Left lung (tissue), 10 donors: Measurements from ENCODE around the gene MRPL47. TPM values are rescaled to one million over a fixed set of nuclear protein-coding genes. Genes with fewer than 3 reads are reported as not detected.
"Not testable (repeated sequence)": the region's sequence is repeated elsewhere in the genome, so short reads cannot be mapped to it uniquely, and the experiment has no call there.

Experiments used
- ATAC-seq: fragments of 200-7000 bp; cut with Tn5 transposase; one replicate; pipeline ENCODE4 v1.9.1; 2020; ENCODE audit warnings: moderate library complexity
- DNase-seq, 4 donors: peaks; one replicate each; pipeline ENCODE4 v3.0.0-alpha.2; 2013 to 2020
- H3K27ac ChIP-seq, 2 donors: fragments of 200-600 bp; sonication (generic) in 1 of 2; one replicate each; pipeline versions ENCODE4 v1.5.0 to v1.8.0; 2020 to 2021
- H3K27me3 ChIP-seq, 2 donors: fragments of 200-600 bp; sonication (generic) in 1 of 2; one replicate each; pipeline versions ENCODE4 v1.5.0 to v1.8.0; 2020 to 2021
- H3K36me3 ChIP-seq, 2 donors: fragments of 200-600 bp; sonication (generic) in 1 of 2; one replicate each; pipeline versions ENCODE4 v1.5.0 to v1.8.0; 2020 to 2021
- H3K4me1 ChIP-seq, 2 donors: fragments of 200-600 bp; one replicate each; pipeline ENCODE4 v1.8.0; 2021
- H3K4me3 ChIP-seq, 2 donors: fragments of 200-600 bp; sonication (generic) in 1 of 2; one replicate each; pipeline versions ENCODE4 v1.5.0 to v1.8.0; 2020 to 2021; ENCODE audit warnings: mild to moderate bottlenecking in 1 of 2
- H3K9me3 ChIP-seq, 2 donors: fragments of 200-600 bp; sonication (generic) in 1 of 2; one replicate each; pipeline versions ENCODE4 v1.5.0 to v1.8.0; 2020 to 2021
- intact Hi-C, 2 donors: fragments of 100-400 bp; cut with DNase I; formaldehyde crosslinking; loops; one replicate each; pipeline versions ENCODE4 v1.11.2 to v1.14.2; 2022
- polyA plus RNA-seq, 6 donors: library from polyadenylated mRNA; unstranded; fragments of 120-200 nt; gene quantifications; one replicate each; pipeline ENCODE4 v1.2.1, GENCODE V29; 2013; ENCODE audit not compliant: insufficient read length in 6 of 6
- total RNA-seq, 2 donors: library from RNA; stranded (reverse); fragmentation: NEBNext Ultra II Directional; extraction: Animal tissue kit (Norgen Biotek cat#: 25700); gene quantifications; one replicate each; pipeline ENCODE4 v1.2.1, GENCODE V29; 2021
- TF ChIP-seq, protein P1 (sequence below), 2 donors: fragments of 200-600 bp; sonication (generic) in 1 of 2; IDR thresholded peaks; one replicate each; pipeline versions ENCODE4 v1.5.0 to v1.8.0; 2021; ENCODE audit warnings: antibody characterized with exemption in 2 of 2
- donor health status: DM: no; HTN: yes; CAD: no.
- donor health status: DM: no; HTN: no; CAD: no.

MRPL47 gene
- total and polyA plus RNA-seq, 8 donors: 27.7 to 49.4 (median 46.4) TPM

DNA sequence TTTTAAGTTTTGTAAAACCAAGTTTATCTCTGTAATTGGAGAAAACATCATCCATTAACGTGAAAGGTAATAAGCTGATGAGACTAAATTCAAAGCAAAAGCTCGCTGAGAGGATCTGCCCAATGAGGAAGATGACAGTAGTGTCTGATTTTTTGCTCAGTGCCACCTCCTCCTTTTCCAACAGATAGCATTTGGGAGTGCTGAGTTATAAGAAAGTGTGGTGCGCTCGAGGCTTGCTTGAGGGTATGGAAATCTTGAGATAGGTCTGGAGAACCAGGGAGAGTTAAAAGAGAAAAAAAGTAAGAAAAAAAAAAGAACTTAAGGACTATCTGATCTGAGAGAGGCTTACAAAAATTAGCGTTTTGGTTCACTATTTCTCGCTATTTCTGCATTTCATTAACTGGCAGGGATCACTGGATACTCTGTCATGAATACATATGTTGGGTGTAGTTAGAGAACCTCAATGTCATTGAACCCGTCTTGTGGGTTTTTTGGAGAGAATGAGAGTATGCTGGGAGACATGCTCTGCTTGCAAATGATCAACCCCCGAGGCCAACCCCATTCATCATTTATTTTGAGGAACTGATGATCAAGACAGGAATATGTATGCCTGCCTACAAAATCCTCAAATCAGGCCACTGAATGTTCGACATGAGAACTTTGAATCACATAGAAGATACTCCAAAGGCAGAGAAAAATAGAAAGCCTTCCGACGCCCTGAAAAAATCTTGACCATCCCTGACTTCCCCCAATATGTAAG is 47.4 kb upstream of the MRPL47 start:
- H3K36me3 ChIP-seq: no peaks in the 10 kb centered on the region
- no peaks in the 10 kb centered on the region for H3K9me3 ChIP-seq
- DNase-seq: no peak
- peak overlapping the region; percentile 66 to 73 for H3K4me3 ChIP-seq
- TF ChIP-seq, protein P1, sequence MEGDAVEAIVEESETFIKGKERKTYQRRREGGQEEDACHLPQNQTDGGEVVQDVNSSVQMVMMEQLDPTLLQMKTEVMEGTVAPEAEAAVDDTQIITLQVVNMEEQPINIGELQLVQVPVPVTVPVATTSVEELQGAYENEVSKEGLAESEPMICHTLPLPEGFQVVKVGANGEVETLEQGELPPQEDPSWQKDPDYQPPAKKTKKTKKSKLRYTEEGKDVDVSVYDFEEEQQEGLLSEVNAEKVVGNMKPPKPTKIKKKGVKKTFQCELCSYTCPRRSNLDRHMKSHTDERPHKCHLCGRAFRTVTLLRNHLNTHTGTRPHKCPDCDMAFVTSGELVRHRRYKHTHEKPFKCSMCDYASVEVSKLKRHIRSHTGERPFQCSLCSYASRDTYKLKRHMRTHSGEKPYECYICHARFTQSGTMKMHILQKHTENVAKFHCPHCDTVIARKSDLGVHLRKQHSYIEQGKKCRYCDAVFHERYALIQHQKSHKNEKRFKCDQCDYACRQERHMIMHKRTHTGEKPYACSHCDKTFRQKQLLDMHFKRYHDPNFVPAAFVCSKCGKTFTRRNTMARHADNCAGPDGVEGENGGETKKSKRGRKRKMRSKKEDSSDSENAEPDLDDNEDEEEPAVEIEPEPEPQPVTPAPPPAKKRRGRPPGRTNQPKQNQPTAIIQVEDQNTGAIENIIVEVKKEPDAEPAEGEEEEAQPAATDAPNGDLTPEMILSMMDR (IDR thresholded peaks at IDR 0.05): no peak
- intact Hi-C loops: no loop called here
- peaks cover 0 to 25% of the 10 kb centered on the region in 2 donors for H3K27me3 ChIP-seq
- ATAC-seq: no peak
- H3K27ac ChIP-seq: peak overlapping the region; percentile 86 to 92
- H3K4me1 ChIP-seq: peaks cover 0 to 17% of the 10 kb centered on the region in 2 donors

DNA sequence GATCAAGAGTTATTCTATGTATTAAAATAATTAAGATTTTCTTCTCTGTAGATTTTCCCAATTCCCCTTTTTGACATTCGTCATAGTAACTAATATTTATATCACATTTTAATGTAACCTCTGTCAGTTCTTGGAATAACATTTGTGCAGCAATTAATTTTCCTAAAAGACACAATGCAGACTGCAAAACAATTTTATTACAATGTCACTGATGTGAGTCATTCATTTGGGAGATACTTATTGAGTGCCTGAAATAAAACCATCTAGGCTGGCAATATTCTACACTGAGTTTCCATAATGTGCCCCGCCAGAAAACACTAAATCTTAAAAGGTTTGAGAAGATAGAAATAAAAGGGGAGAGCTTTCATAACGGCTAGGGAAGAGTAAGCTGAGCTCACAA is 41.7 kb upstream of the MRPL47 start:
- no peaks in the 10 kb centered on the region for H3K27me3 ChIP-seq
- H3K36me3 ChIP-seq: no peaks in the 10 kb centered on the region
- ATAC-seq: no peak
- intact Hi-C loops: loop anchor here in 1 of 2 donors (10.0 kb wide), 1 partner anchor 89 kb away; no protein-coding TSS in a partner anchor
- H3K4me1 ChIP-seq: peaks cover 0 to 3% of the 10 kb centered on the region in 2 donors
- H3K4me3 ChIP-seq: no peak overlapping the region
- H3K27ac ChIP-seq: no peak overlapping the region
- no peak for DNase-seq
- H3K9me3 ChIP-seq: no peaks in the 10 kb centered on the region
- TF ChIP-seq, protein P1 (IDR thresholded peaks at IDR 0.05): no peak

DNA sequence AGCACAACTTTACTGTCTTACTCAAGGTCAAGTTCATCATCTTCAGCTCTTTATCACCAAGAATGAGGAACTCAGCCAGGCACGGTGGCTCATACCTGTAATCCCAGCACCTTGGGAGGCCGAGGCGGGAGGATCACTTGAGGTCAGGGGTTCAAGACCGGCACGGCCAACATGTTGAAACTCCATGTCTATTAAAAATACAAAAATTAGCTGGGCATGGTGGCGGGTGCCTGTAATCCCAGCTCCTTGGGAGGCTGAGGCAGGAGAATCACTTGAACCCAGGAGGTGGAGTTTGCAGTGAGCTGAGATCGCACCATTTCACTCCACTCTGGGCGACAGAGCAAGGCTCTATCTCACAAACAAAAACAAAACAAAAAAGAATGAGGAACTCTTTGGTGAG is 39.4 kb upstream of the MRPL47 start:
- intact Hi-C loops: loop anchor here in 1 of 2 donors (10.0 kb wide), 1 partner anchor 91 kb away; no protein-coding TSS in a partner anchor
- not testable (repeated sequence) for DNase-seq, H3K4me3 ChIP-seq, H3K9me3 ChIP-seq, ATAC-seq, H3K27me3 ChIP-seq, H3K36me3 ChIP-seq, H3K4me1 ChIP-seq
- H3K27ac ChIP-seq: peak overlapping the region; percentile 16 to 18

DNA sequence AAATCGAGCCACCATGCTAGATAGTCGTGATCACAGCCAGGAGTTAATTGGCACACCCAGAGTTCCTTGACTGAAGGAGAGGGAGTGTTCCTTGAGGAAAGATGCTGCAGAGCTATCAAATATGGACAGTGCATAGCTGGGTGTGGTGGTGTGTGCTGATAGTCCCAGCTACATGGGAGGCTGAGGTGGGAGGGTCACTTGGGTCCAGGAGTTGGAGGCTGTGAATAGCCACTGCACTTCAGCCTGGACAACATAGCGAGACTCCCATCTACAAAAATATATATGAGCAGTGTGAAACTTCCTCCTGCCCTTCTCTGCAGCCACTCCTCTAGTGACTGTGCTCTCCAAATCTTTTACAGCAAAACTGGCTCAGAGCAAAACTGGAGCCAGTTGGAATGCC is 38.4 kb upstream of the MRPL47 start:
- Histone ChIP-seq H3K27ac (no peak overlapping the region), H3K9me3 (no peaks in the 10 kb centered on the region), H3K4me3 (no peak overlapping the region), H3K4me1 (no peaks in the 10 kb centered on the region), H3K27me3 (no peaks in the 10 kb centered on the region), H3K36me3 (no peaks in the 10 kb centered on the region)
- DNase-seq (no peak), ATAC-seq (no peak)
- TF ChIP-seq, protein P1 (IDR thresholded peaks at IDR 0.05): no peak
- intact Hi-C loops: loop anchor here in 1 of 2 donors (10.0 kb wide), 1 partner anchor 92 kb away; no protein-coding TSS in a partner anchor

DNA sequence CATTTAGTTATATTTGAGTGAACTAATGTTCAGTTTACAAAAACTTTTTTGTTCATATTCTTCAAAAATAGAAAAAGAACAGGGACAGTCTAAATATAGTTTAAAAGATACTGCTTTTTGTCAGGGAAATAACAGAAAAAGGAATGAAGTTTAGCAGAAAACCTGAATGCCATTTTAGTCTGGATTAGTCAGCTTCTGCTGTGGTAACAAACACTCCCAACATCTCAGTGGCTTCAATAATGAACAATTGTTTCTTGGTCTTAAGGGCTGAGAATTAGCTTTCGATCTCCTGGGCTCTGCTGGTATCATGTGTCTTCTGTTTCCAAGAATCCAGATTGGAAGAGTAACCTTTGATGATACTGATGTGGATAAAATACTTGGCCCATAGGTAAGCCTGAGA is 36.0 kb upstream of the MRPL47 start:
- intact Hi-C loops: loop anchor here in 1 of 2 donors (10.0 kb wide), 1 partner anchor 94 kb away; no protein-coding TSS in a partner anchor
- TF ChIP-seq, protein P1 (IDR thresholded peaks at IDR 0.05): no peak
- Histone ChIP-seq H3K4me1 (no peaks in the 10 kb centered on the region), H3K27ac (no peak overlapping the region), H3K9me3 (no peaks in the 10 kb centered on the region), H3K27me3 (no peaks in the 10 kb centered on the region), H3K36me3 (no peaks in the 10 kb centered on the region), H3K4me3 (no peak overlapping the region)
- ATAC-seq (no peak), DNase-seq (no peak)
